HCT116 (cell line): ENCODE results near the gene GABRA4. TPM values are rescaled to one million over a fixed set of nuclear protein-coding genes. Genes with fewer than 3 reads are reported as not detected.

ENCODE experiments used
- ATAC-seq: fragments of 200-7000 bp; cut with Tn5 transposase; 2 replicates; pipeline ENCODE4 v1.9.1; 2020; ENCODE audit warnings: mild to moderate bottlenecking, moderate library complexity
- BruUV-seq: library from RNA; stranded (reverse); fragments of 400-500 nt; replicated peaks from 2 replicates; lab custom pipeline; 2021; lab: Mats Ljungman, UMichigan
- CTCF ChIA-PET: fragments of 300-600 bp; sonication (Branson Sonifier 250); formaldehyde crosslinking; loops from one replicate; lab custom pipeline; 2021; ENCODE audit warnings: antibody characterized with exemption; lab: Charles Lee
- POLR2A ChIA-PET: fragments of 300-600, 350-600 bp; sonication (Branson Sonifier 250); formaldehyde crosslinking; loops from one replicate; lab custom pipeline; 2021; ENCODE audit warnings: antibody characterized with exemption; lab: Charles Lee
- RAD21 ChIA-PET, 2 experiments: fragments of 300-600 bp; sonication (Branson Sonifier 250); formaldehyde crosslinking; loops; one replicate each; lab custom pipeline; 2023; ENCODE audit warnings: low total read pairs in 2 of 2; ENCODE audit not compliant: uncharacterized antibody in 2 of 2, unreplicated experiment in 2 of 2, low non-redundant PET in 1 of 2; lab: Charles Lee
- DNase-seq: peaks from one replicate; pipeline ENCODE4 v3.0.0-alpha.2; 2010; ENCODE audit warnings: low read depth, low spot score
- H2AFZ ChIP-seq: fragments of 200-600 bp; shearing (Covaris generic), sonication (generic); 2 replicates; pipeline ENCODE4 v1.6.1; 2017; ENCODE audit warnings: low read depth, mixed run types, mixed read lengths, antibody characterized with exemption, low read length; ENCODE audit not compliant: poor library complexity, severe bottlenecking
- H3K27ac ChIP-seq: 2 replicates; pipeline ENCODE4 v1.5.1; 2012; ENCODE audit warnings: low read depth, low read length
- H3K27me3 ChIP-seq: fragments of 200-600 bp; sonication (generic); 2 replicates; pipeline ENCODE4 v1.6.1; 2016; ENCODE audit warnings: mixed run types, low read length, mixed read lengths; ENCODE audit not compliant: insufficient read depth
- H3K36me3 ChIP-seq, 2 experiments: fragments of 200-500 bp in 1 of 2; fragments of 200-600 bp in 1 of 2; sonication (Bioruptor generic) in 1 of 2; sonication (generic) in 1 of 2; 2 replicates each; pipeline versions ENCODE4 v1.5.1 to v1.6.1; 2014 to 2016; ENCODE audit warnings: low read length in 2 of 2, inconsistent platforms in 1 of 2, mixed read lengths in 1 of 2, mixed run types in 1 of 2; ENCODE audit not compliant: insufficient read depth in 2 of 2, control insufficient read depth in 1 of 2
- H3K4me1 ChIP-seq, 2 experiments: fragments of 200-600 bp in 1 of 2; sonication (generic) in 1 of 2; 2 replicates each; pipeline versions ENCODE4 v1.5.1 to v1.6.1; 2012 to 2017; ENCODE audit warnings: low read length in 2 of 2, inconsistent platforms in 1 of 2, mild to moderate bottlenecking in 1 of 2, mixed read lengths in 1 of 2, mixed run types in 1 of 2, moderate library complexity in 1 of 2; ENCODE audit not compliant: insufficient read depth in 2 of 2, control insufficient read depth in 1 of 2
- H3K4me2 ChIP-seq: fragments of 200-600 bp; sonication (generic); 2 replicates; pipeline ENCODE4 v1.6.1; 2017; ENCODE audit warnings: mixed run types, low read length, mixed read lengths
- H3K4me3 ChIP-seq, 2 experiments: fragments of 200-600 bp in 1 of 2; sonication (generic) in 1 of 2; replicated peaks in 1 of 2; 2 replicates each; pipeline ENCODE4 v1.5.1; 2011 to 2016; ENCODE audit warnings: low read length in 2 of 2, control low read depth in 1 of 2, low read depth in 1 of 2, mild to moderate bottlenecking in 1 of 2, mixed read lengths in 1 of 2, mixed run types in 1 of 2
- H3K79me2 ChIP-seq: fragments of 200-600 bp; sonication (generic); 2 replicates; pipeline ENCODE4 v1.6.1; 2017; ENCODE audit warnings: mild to moderate bottlenecking, mixed run types, low read length, moderate library complexity, mixed read lengths; ENCODE audit not compliant: insufficient read depth
- H3K9ac ChIP-seq: fragments of 200-600 bp; sonication (generic); 2 replicates; pipeline ENCODE4 v1.6.1; 2016; ENCODE audit warnings: low read length, mixed read lengths
- H3K9me2 ChIP-seq: fragments of 200-600 bp; sonication (generic), shearing (Covaris generic); 2 replicates; pipeline ENCODE4 v1.6.1; 2017; ENCODE audit warnings: mixed run types, mild to moderate bottlenecking, moderate library complexity; ENCODE audit not compliant: insufficient read depth
- H3K9me3 ChIP-seq, 2 experiments: fragments of 200-500 bp in 1 of 2; fragments of 200-600 bp in 1 of 2; sonication (Bioruptor generic) in 1 of 2; sonication (generic) in 1 of 2; 2 replicates each; pipeline ENCODE4 v1.6.1; 2014 to 2017; ENCODE audit warnings: low read length in 2 of 2, mixed read lengths in 2 of 2, inconsistent platforms in 1 of 2, low read depth in 1 of 2, mild to moderate bottlenecking in 1 of 2, mixed run types in 1 of 2, moderate library complexity in 1 of 2; ENCODE audit not compliant: control insufficient read depth in 1 of 2, insufficient read depth in 1 of 2
- H4K20me1 ChIP-seq: fragments of 200-600 bp; sonication (generic), shearing (Covaris generic); 2 replicates; pipeline ENCODE4 v1.6.1; 2017; ENCODE audit warnings: mixed run types, mild to moderate bottlenecking, moderate library complexity; ENCODE audit not compliant: insufficient read depth
- CTCF ChIP-seq, 3 experiments: fragments of 200-600 bp in 1 of 3; sonication (generic) in 1 of 3; IDR thresholded peaks in 2 of 3; conservative IDR thresholded peaks in 1 of 3; 2 replicates each; pipeline ENCODE4 v1.5.1; 2012 to 2017; ENCODE audit warnings: low read depth in 2 of 3, low read length in 2 of 3, antibody characterized with exemption in 1 of 3, borderline replicate concordance in 1 of 3, control low read depth in 1 of 3, mild to moderate bottlenecking in 1 of 3, mixed read lengths in 1 of 3, mixed run types in 1 of 3, moderate library complexity in 1 of 3; ENCODE audit not compliant: insufficient read depth in 1 of 3
- EGR1 ChIP-seq: IDR thresholded peaks from 2 replicates; pipeline ENCODE4 v1.6.1; 2012; ENCODE audit warnings: low read depth
- FOSL1 ChIP-seq: IDR thresholded peaks from 2 replicates; pipeline ENCODE4 v1.6.1; 2012; ENCODE audit warnings: low read depth
- SP1 ChIP-seq: IDR thresholded peaks from 2 replicates; pipeline ENCODE4 v1.6.1; 2012; ENCODE audit warnings: low read depth
- TCF7L2 ChIP-seq: IDR thresholded peaks from 2 replicates; pipeline ENCODE4 v1.7.0; 2011; ENCODE audit warnings: borderline replicate concordance, inconsistent platforms; ENCODE audit not compliant: insufficient read depth, insufficient read length; ENCODE audit errors: extremely low read depth
- ZBTB33 ChIP-seq: IDR thresholded peaks from 2 replicates; pipeline ENCODE4 v1.6.1; 2011; ENCODE audit warnings: mild to moderate bottlenecking, low read length, moderate library complexity; ENCODE audit not compliant: insufficient replicate concordance; ENCODE audit errors: extremely low read depth
- intact Hi-C: fragments of 100-400 bp; cut with micrococcal nuclease; formaldehyde crosslinking; loops from 2 replicates; pipeline ENCODE4 v1.10.0; 2022
- total RNA-seq: library from RNA; stranded (reverse); gene quantifications from one replicate; pipeline ENCODE4 v1.2.1, GENCODE V29; 2021; ENCODE audit not compliant: unreplicated experiment

Gene GABRA4
- total RNA-seq, 1 experiment from 2014 or later: not detected

- TF ChIP-seq EGR1 (no peak), TCF7L2 (no peak), ZBTB33 (no peak), FOSL1 (no peak)
Observed at GRCh38 chr4:46954643-46955042, 38.7 kb downstream of the GABRA4 start (continued).

- TF ChIP-seq SP1: no peak
- no peak for TF ChIP-seq CTCF (IDR thresholded peaks at IDR 0.05 in 2 of 3, conservative IDR thresholded peaks at IDR 0.05 in 1 of 3; ENCODE audit: borderline replicate concordance in 1 of 3, insufficient read depth in 1 of 3, low read depth in 2 of 3, low read length in 2 of 3)
- Histone ChIP-seq H3K4me2 (no peak overlapping the region), H4K20me1 (no peaks in the 10 kb centered on the region), H3K79me2 (no peaks in the 10 kb centered on the region), H3K27ac (no peak overlapping the region), H2AFZ (no peak overlapping the region), H3K9me2 (no peaks in the 10 kb centered on the region), H3K36me3 (no peaks in the 10 kb centered on the region), H3K4me1 (no peaks in the 10 kb centered on the region), H3K27me3 (no peaks in the 10 kb centered on the region), H3K9me3 (no peaks in the 10 kb centered on the region), H3K9ac (no peak overlapping the region), H3K4me3 (no peak overlapping the region)
- RAD21 ChIA-PET: no interaction called here
- no peak for DNase-seq
- no TSS peak for BruUV-seq
- CTCF ChIA-PET: no interaction called here
- POLR2A ChIA-PET: no interaction called here
- intact Hi-C loops: no loop called here
- no peak for ATAC-seq
Observed at GRCh38 chr4:46953564-46953963, 39.8 kb downstream of the GABRA4 start.
